ENCODE measurements around the gene ABRACL. TPM values are rescaled to one million over a fixed set of nuclear protein-coding genes. Genes with fewer than 3 reads are reported as not detected.

Gene ABRACL
- total and polyA plus RNA-seq, 2 donors (not counting 3 experiments of a cell fraction or from before 2014, with no cell fraction given) = 54.4 to 87.4 TPM

GRCh38 chr6:138989098-138989983 lies 39.2 kb upstream of the ABRACL start:
- Histone ChIP-seq H3K4me1 (ENCODE audit: control insufficient read depth, extremely low read depth, insufficient read depth, low read length) (peaks cover 12% of the 10 kb centered on the region), H3K4me3 (replicated peaks in 1 of 3; ENCODE audit: insufficient read depth in 1 of 3, low read depth in 1 of 3, low read length in 3 of 3) (no peak overlapping the region), H2AFZ (ENCODE audit: low read depth, low read length) (no peak overlapping the region), H3K4me2 (ENCODE audit: insufficient read depth, low read length) (no peak overlapping the region), H3K27me3 (ENCODE audit: control insufficient read depth in 2 of 2, insufficient read depth in 2 of 2, low read length in 2 of 2) (peaks cover 1 to 3% of the 10 kb centered on the region in 2 experiments), H3K27ac (ENCODE audit: insufficient read depth, low read depth, low read length) (no peak overlapping the region), H3K9me1 (replicated peaks; ENCODE audit: control insufficient read depth, extremely low read depth, insufficient read depth, low read length) (no peaks in the 10 kb centered on the region), H3K9me3 (replicated peaks; ENCODE audit: control insufficient read depth, insufficient read depth, low read length) (no peaks in the 10 kb centered on the region), H3K36me3 (ENCODE audit: control insufficient read depth in 2 of 2, extremely low read depth in 1 of 2, insufficient read depth in 2 of 2, low read length in 2 of 2) (no peaks in the 10 kb centered on the region), H4K20me1 (replicated peaks; ENCODE audit: control insufficient read depth, extremely low read depth, insufficient read depth, low read length) (peaks cover 4% of the 10 kb centered on the region), H3K79me2 (ENCODE audit: control insufficient read depth, insufficient read depth, low read length) (peaks cover 33% of the 10 kb centered on the region), H3K9ac (replicated peaks; ENCODE audit: extremely low read depth, insufficient read depth, low read length) (no peak overlapping the region)
- DNase-seq (ENCODE audit: low read depth, low spot score) (no peak), FAIRE-seq (no peak)
- dilution Hi-C loops (cut with MboI; ENCODE audit: extremely low pct_ligation_motif_present, low sequenced_read_pairs) = no loop called here
- BruUV-seq (replicated peaks) = no TSS peak
- TF ChIP-seq MYC (IDR thresholded peaks at IDR 0.05; ENCODE audit: low read depth, low read length) (no peak), MAX (IDR thresholded peaks at IDR 0.05; ENCODE audit: insufficient read depth, insufficient read length) (no peak), CTCF (IDR thresholded peaks at IDR 0.05; ENCODE audit: extremely low read depth in 1 of 2, insufficient read depth in 1 of 2, low read depth in 1 of 2, low read length in 2 of 2) (no peak), POLR2AphosphoS5 (IDR thresholded peaks at IDR 0.05; ENCODE audit: insufficient read depth, low read depth, low read length) (no peak), POLR2A (IDR thresholded peaks at IDR 0.05; ENCODE audit: low read depth, low read length) (no peak), GATA2 (IDR thresholded peaks at IDR 0.05; ENCODE audit: insufficient read depth, insufficient read length, low read depth, low read length) (no peak), EZH2 (IDR thresholded peaks at IDR 0.05; ENCODE audit: borderline replicate concordance, low read depth, low read length, severe bottlenecking) (no peak), JUN (IDR thresholded peaks at IDR 0.05; ENCODE audit: borderline replicate concordance, insufficient read depth, insufficient read length, low read depth) (no peak), FOS (IDR thresholded peaks at IDR 0.05; ENCODE audit: borderline replicate concordance, insufficient read depth, low read length) (no peak)
- ChIA-PET POLR2A (no interaction called here), CTCF (interaction anchor here (0.6 to 7.7 kb wide), 12 partner anchors 14 to 401 kb away, joined by 3 to 78 read pairs (median 4); no protein-coding TSS in a partner anchor)
- intact Hi-C loops (cut with micrococcal nuclease) = loop anchor here (2.0 to 5.0 kb wide), 5 partner anchors 69 to 577 kb away; no protein-coding TSS in a partner anchor
